RPMI7951 (cell line): ENCODE measurements around the gene TRPC6. TPM values are rescaled to one million over a fixed set of nuclear protein-coding genes. Genes with fewer than 3 reads are reported as not detected.
"Not testable (repeated sequence)": the region's sequence is repeated elsewhere in the genome, so short reads cannot be mapped to it uniquely, and the experiment has no call there.

Experiments
- DNase-seq: peaks from one replicate; pipeline ENCODE4 v3.0.0-alpha.2; 2012; ENCODE audit warnings: low read depth
- total RNA-seq: library from RNA; depleted of rRNA; stranded (reverse); fragments of >200 nt; shearing (Covaris generic); gene quantifications from 2 replicates; pipeline ENCODE4 v1.2.3, GENCODE V29; 2014

The TRPC6 gene
- total RNA-seq, 1 experiment from 2014 or later: 0.36 TPM

DNA sequence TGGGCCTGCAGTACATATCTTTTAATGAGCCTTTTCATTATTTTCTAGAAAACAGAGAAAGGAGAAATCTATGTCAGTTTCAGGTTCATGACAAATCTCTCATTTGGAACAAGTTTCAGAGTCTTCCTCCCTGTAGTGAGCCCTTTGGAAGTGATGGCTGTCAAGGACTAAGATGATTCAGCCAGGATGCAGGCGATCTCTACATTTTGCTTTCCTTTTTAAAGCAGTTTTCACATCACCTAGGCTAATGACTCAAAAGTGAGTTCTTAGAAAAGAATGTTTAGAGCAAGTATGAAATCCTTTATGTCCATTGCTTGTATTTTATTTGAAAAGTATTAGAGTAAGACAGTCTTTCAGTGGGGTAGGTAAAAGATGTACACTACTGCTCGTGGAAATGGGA is 130.1 kb downstream of the TRPC6 start:
- DNase-seq: no peak

DNA sequence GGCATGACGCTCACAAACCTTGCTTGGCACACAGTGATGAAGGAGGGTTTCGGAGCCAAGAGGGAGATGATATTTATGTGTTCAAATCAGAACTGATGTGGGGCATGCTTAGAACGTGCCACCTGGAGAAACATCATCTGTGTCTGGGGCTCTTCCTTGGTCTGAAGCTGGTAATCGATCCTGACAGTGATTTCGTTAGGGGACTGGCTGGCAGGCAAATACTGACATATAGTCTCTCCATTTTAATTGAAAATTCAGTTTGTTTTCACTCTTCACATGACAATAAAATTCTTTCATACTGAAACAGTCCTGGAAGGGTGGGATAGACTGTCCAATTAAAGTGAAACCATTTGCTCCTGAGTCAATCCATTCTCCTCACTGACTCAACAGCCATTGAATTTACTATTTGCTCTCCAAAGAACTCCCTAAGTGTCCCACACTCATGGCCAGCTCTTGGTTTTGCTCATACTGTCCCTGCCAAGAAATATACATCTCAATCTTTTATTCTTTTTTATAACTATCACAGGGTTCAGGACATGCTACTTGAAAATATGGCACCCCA is 134.8 kb downstream of the TRPC6 start:
- DNase-seq: no peak

DNA sequence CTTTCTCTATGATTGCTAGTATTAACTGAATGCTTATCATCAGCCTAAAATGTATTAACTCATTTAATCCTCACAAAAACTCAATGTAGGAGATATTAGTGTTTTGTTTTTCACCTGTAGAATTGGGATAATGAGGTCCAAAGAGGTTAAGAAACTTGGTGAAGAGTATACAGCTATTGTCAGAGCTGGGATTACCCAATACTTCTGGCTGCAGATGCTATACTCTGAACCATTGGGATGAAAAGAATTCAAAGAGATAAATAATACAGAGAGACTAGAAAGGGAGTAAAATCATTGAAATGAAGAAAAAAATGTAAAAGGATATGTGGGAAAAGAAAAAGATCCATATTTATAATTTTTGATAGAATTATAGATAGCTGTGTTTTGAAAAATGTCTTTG is 137.1 kb downstream of the TRPC6 start:
- DNase-seq: no peak

DNA sequence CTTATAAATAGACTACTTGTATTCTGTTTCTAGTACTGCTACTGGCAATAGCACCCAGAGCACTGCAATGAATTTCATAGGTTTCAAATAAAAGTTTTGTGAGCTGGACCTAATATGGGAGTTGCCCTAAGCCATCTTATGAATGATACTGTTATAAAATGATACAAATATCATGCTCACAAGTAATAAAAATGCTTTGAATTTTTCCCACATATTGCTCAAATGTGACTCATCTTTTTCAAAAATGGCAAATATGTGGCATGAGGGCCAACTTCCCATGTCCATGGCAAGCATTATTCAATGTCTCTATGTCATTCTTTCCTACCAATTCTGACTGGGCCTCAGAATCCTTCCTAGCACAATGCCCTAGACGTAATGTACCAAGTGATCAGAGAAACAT is 137.6 kb downstream of the TRPC6 start:
- DNase-seq: peak; percentile 18

DNA sequence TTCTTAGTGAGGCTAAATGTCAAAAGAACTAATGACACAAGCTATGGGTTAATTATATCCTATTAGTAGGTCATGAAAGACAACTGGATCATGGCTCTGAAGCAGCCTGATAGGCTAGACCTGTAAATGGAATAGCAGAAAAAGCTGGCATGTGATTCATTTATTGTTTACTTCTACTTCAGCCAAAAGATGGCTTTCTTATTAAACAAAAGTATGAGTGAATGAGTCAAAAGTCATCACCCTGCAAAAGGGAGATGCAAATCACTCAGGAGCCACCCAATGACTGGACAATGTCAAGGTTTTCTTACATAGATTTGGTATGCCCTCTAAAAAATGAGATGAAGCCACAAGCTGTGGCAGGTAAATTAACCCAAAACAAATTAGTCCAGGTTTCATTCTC is 138.0 kb downstream of the TRPC6 start:
- no peak for DNase-seq

DNA sequence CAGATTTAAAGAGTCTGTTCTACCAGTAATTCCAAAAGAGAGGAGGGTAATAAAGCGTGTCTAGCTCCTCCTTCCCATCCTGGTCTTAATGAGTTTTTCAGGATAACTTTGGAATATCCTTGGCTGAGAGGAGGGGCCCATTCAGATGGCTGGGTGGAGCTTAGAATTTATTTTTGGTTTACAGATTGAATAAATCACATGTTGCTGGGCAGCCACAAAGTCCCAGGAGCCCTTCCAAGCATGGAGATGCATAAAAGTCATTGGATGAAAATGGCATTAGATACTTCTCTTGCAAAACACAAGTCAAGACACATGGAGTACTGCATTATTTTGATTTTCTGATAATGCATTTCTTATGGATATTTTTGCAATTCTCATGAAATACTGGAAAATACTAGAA is 139.0 kb downstream of the TRPC6 start:
- DNase-seq: no peak

DNA sequence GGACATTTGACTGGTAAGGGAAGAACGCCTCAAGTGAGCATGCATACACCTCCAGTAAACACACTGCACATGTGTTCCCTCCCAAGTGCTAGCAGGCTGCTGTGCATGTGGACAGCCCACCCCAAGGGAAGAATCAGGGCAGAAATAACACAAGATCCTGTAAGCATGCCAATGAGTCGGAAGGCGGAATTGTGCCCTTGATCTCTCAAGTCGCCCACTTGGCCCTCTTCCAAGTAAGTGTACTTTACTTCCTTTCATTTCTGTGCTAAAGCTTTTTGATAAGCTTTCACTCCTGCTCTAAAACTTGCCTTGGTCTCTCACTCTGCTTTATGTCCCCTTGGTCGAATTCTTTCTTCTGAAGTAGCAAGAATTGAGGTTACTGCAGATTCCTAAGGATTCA is 139.6 kb downstream of the TRPC6 start:
- DNase-seq: no peak

DNA sequence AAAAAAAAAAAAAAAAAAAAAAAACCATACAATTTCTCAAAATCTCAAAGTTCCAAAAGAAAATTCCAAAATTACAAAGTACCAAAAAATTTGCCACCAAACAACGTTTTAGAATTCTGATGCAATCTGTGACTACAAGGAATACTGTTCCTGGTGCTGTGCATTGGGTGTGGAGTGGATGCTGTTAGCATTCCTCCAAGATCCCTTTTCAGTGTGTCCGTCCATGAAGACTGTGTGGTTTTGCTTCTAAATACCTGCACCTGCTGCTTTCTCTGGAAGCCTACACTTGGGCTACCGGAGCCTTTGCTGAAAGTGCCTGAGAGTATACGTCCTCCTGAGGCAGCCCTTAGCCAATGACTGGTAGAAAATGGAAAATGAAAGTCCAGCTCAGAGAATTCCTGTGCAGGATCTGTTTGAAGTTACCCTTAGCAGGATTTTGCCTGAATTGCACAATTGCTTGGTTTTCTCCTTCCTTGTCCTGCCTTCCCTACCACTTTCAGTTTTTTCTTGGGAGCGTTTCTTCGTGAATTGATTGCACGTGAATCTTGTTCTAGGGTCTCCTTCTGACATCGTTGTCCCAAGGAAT is 140.8 kb downstream of the TRPC6 start:
- no peak for DNase-seq

DNA sequence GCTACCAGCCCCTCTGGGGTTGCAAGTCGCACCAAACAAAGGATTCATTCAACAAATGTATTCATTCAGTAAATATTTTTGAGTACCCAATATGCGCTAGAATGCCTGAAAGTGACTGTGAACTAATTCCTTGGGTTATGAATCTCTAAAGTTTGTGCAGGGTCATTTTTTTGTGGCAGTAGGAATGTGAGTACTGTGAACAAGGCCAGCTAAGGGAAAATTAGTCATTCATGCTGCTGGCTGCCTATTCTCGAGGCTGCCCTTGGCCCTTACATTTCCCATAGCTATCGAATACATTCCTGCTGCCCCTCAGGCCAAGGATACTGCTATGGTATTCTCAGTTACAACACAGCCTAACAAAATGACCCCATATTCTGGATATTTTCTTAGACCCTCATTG is 141.6 kb downstream of the TRPC6 start:
- DNase-seq: peak; percentile 21

DNA sequence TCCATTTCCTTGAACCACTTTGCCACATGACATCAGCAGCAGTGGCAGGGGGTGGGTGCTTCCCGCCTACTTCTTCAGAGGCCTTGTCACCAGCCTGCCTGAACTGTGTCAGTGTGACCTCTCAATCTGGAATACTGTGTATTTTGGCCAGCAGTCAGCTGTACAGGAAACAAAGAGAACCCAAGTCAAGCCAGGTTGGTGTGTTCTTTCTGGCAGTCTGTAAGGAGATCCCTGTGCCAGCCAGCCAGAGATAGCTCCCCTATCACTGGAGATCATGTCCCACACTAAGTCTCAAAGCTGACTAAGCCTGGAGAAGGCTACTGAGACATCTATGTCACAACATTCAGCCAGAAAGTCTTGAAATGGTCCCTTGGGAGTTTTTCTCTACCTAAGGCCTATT is 142.1 kb downstream of the TRPC6 start:
- no peak for DNase-seq

DNA sequence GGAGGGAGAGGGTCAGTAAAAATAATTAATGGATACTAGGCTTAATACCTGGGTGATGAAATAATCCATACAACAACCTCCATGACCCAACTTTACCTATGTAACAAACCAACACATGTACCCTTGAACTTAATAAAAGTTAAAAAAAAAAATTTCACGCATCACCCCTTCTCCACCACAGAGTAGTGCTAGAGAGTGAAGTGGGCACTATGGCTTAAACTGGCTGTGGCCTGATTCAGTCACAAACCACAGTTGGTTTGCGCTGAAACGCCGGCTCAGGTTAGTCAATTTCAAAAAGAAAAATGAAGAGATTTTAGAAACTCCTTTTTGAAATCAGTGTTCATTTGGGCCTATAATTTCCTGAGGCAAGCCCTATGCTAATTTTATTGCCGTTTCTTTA is 144.3 kb downstream of the TRPC6 start:
- DNase-seq: no peak

DNA sequence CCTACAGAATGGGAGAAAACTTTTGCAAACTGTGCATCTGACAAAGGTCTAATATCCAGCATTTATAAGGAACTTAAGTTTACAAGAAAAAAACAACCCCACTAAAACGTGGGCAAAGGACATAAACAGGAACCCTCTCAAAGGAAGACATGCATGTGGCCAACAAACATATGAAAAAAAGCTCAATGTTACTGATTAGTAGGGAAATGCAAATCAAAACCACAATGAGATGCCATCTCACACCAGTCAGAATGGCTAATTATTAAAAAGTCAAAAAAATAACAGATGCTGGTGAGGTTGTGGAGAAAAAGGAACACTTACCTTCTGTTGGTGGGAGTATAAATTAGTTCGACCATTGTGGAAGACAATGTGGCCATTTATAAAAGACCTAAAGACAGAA is 145.1 kb downstream of the TRPC6 start:
- not testable (repeated sequence) for DNase-seq

DNA sequence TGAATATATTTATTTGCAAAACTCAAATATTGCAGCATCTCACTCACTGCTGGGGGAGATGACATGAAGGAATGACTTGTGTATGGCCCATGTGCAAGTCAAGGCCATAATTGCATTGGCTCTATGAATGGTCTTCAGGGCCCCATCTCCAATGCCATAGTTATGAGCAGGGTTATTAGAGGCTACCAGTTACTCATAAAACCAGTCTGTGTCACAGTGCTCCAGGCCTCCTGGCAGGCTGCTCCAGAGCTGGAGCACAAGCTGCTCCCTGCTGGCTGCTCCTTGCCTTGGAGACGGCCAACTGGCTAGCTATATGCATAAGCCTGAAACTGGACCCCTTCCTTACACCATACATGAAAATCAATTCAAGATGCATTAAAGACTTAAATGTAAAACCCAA is 145.7 kb downstream of the TRPC6 start:
- DNase-seq: no peak

DNA sequence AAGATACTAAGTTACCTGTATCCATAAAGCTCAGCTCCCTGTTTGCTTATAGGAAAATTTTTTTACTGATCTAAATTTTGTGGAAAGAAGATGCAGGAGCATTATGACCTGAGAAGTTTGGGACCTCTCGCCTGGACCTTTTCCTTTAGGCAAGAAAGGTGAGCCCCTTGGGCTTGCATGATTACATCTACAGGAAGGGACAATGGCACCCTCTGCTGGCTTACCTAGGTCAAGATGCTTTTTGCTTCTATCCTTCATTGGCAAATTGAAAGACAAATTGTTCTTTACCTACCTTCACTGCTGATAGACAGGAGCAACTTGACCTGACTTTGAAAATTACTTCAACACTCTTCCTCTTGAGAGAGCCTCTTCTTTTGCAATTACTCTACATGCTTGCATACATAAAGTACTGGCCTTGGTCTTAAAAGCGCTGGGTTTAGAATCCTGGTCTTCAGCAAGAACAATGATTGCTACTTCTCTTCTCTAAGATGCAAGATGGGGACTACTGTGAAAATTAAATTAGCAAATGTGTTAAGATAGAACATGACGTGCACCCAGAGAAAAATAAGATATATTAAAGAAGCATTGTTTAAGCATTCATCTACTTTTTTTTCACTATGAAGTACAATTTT is 147.2 kb downstream of the TRPC6 start:
- DNase-seq: peak; percentile 20

DNA sequence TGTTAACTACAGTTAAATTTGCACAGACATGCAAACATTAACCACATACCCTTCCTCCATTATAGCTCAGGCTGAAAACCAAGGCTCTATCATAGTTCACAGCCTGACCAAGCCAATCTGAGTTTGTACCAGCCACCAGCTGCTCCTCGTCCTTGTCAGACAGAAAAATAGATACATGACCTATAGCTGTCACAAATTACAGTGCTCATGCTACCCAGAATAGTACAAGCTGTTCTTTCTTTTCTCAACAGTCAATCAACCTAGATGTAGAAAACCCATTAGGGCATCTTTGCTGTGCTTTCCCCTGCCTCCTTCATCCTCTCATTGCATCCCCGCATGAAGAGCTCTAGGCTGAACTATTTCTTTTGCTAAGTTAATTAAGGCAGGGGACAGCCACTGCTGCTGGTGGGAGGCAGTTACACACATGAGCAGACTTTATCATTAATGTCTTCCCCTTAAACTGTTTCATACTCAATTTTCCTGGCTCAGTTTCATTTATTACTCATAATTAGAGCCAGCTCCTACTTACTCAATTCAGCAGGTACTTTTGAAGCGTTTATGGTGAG is 148.3 kb downstream of the TRPC6 start:
- no peak for DNase-seq

DNA sequence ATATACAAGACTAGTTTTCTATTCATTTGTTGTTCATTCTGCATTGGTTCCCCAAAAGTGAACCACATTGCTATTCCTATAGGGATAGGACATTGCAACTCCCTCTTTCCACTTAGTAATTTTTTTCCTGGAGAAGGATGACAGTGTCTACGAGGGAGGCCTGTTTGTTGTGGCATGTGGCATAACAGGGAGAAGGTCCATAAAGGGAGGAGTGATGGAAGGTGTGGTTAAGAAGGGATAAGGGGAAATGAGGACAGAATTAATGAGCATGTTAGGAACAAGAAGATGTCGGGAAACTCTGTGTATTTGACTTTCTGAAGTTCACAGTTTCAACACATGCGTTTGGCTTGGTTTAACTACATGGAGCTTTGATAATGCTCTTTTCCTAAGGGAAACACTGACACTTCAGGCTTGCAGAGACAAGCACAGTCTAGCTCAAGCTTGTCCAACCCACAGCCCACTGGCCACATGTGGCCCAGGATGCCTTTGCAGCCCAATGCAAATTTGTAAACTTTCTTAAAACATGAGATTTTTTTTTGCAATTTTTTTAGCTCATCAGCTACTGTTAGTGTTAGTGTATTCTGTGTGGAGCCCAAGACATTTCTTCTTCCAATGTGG is 149.7 kb downstream of the TRPC6 start:
- no peak for DNase-seq

DNA sequence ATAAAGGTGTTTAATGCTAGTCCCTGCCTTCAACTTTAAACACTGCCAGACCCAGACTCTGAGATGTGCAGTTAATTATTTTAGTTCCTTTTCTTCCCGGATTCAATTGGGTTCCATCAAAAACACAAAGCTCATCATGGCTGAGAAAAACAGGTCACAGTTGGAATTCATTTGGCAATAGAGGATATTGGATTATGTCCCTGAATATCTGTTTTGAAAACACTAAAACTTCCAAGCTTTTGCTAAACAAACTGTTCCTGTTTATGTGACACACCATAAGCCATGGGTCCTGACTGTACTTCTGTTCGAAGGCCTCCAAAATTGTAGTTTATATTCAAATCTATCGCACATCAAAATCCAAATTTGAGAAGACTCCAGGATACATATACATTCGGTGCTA is 150.7 kb downstream of the TRPC6 start:
- no peak for DNase-seq

DNA sequence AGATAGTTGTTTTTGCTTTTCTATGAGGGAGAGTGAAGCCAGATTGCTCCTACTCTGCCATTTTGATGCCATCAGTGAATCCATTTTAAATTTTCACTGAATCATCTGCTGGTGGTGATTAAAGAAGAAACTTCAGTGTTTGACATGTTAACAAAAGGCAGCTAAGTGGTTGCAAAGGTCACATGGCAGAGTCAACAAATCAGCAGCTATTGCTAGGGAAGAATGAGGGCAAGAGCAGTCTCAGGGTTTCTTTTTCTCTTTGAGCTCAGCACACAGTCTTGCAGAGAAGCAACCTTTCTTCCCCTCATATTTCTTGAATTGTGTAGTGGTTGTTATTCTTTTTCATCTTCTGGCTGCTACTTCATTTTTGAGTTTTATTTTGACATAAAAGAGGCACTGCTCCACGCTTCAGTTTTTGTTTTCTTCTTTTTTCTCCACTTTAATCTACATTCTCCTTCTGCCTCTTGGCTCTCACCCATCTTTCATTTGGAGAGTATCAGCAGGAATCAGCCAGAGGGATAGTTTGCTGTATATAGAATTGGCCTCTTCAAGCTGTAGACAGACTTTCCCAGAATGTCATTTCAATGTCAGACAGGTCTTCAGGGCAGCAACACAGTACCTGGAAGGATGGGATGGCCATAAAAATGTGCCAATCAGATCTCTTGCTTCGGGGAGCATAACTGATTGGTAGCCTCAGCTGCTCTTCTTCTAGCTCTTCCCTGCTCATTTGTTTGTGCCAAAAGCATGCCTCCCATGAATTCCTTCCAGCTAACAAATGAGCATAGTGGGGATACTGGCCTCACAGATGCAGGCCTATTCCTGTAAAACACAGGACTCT is 153.9 kb downstream of the TRPC6 start:
- DNase-seq: no peak

DNA sequence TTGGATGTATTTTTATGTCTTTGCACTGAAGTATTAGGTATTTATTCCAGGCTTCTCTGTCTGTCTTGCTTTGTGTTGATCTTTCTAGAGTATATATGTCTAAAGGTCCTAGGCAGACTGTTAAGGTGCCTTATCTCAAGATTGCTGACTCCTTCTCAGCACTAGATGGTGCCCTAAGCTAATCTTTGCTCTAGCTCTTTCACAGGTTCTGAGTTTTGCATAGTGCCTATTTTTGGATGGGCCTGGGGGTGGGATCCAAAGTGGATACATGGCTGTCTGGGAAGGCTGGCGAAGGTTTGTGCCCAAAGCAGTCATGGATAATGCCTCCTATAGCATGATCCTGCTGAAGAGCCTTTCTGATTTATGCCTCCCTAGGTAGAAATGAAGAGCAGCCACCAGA is 154.9 kb downstream of the TRPC6 start:
- DNase-seq: peak; percentile 15

DNA sequence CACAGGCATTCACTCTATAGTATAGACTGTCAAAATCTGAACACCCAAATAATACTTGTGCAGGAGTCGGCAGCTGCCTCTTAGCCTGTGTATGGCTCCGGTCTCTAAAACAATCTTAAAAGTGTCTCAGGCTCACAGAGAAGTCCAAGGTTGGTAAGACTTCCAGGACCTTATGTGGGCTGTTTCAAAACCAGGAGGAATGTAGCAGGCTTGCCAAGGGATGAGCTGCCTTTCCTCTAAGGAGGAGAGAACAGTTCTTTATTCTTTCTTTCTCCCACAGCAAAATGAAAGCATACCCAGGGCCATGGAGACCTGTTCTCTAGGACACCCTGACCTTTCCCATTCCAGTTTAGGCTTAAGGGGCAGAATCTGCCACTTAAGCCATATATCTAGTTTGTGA is 176.5 kb downstream of the TRPC6 start:
- DNase-seq: no peak
